ENCODE results near the gene PDE8A. TPM values are rescaled to one million over a fixed set of nuclear protein-coding genes. Genes with fewer than 3 reads are reported as not detected.

The PDE8A gene
- total and polyA plus RNA-seq, 10 of the 15 experiments (the other 5 are each of a cell fraction or from before 2014, with no cell fraction given) = 6.7 to 69.2 (median 27.2) TPM

DNA sequence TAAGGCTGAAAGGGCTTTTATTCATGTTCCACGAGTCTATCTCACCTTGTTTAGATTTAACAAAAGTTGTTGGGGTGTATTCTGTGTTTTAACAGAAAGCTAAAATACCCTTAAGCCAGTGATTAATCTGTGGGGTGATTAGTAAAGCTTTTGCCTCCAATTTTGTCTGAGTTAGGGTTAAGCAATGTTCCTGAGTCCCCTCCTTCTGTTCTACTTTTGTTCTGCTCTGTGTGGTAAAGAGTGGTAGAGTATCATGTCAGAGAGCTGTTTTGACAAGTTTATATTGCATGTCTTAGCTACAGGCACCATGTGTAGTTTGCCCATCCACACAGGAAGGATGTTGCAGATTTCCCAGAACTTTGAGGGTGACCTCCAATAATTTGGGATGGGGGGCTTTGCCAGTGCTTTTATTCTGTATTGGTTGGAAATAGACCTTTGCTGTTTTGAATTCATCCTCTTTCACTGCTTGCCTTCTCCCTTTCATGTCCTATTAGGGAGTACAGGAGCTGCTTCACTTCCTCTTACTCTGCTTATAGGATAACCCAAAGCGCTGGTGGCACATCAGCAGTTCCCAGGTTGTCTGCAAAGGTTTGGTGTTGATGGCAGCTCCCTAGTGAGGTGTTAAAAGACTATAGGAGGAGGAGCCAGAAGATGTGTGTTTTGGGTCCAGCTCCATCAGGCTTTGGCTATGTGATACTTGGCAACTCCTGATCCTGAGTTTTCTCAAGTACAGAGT is 7.4 kb downstream of the PDE8A start:
- Histone ChIP-seq H3K27me3 (replicated peaks in 1 of 2; ENCODE audit: control insufficient read depth in 2 of 2, insufficient read depth in 2 of 2, low read length in 1 of 2) (no peaks in the 10 kb centered on the region), H3K27ac (ENCODE audit: control insufficient read depth, insufficient read depth) (peak overlapping the region; percentile 71), H2AFZ (ENCODE audit: control insufficient read depth, low read depth, low read length) (no peak overlapping the region), H3K9me3 (replicated peaks; ENCODE audit: control insufficient read depth, insufficient read depth, low read length) (no peaks in the 10 kb centered on the region), H3K4me3 (no peak overlapping the region; the same call in 1 of the 2 replicates), H3K4me1 (ENCODE audit: control insufficient read depth, insufficient read depth, low read length) (peaks cover 48% of the 10 kb centered on the region), H3K79me2 (ENCODE audit: control insufficient read depth, insufficient read depth, low read length) (peaks cover 89% of the 10 kb centered on the region), H3K9ac (ENCODE audit: control insufficient read depth, insufficient read depth, low read length) (no peak overlapping the region), H4K20me1 (ENCODE audit: control insufficient read depth, insufficient read depth) (no peaks in the 10 kb centered on the region), H3K36me3 (ENCODE audit: control insufficient read depth in 2 of 2, insufficient read depth in 2 of 2, low read length in 1 of 2) (no peaks in the 10 kb centered on the region; a peak in 1 of 4 replicates), H3K4me2 (ENCODE audit: control insufficient read depth, insufficient read depth) (peak overlapping the region; percentile 88)
- ChIA-PET POLR2A (interaction anchor here (0.8 to 3.4 kb wide), 11 partner anchors 9 to 82 kb away, joined by 4 to 34 read pairs (median 8); no protein-coding TSS in a partner anchor), SMC1A (ENCODE audit: uncharacterized antibody, unreplicated experiment) (interaction anchor here (0.6 to 5.8 kb wide), 16 partner anchors 8 to 288 kb away, joined by 3 to 49 read pairs (median 13); no protein-coding TSS in a partner anchor), RAD21 (ENCODE audit: unreplicated experiment) (interaction anchor here (0.7 to 3.2 kb wide), 15 partner anchors 9 to 84 kb away, joined by 3 to 29 read pairs (median 6); no protein-coding TSS in a partner anchor), CTCF (interaction anchor here (1.0 to 3.8 kb wide), 10 partner anchors 11 to 58 kb away, joined by 3 to 23 read pairs (median 7); no protein-coding TSS in a partner anchor)
- 90% methylated on average over 2 of the region's 2 CpGs for WGBS (ENCODE audit: insufficient coverage, insufficient replicate concordance, low lambda C conversion rate, missing lambda C conversion rate)
- DNase-seq (ENCODE audit: low read depth, low spot score) = no peak
- no peak for FAIRE-seq
- intact Hi-C loops (cut with micrococcal nuclease; ENCODE audit: unreplicated experiment) (no loop called here), in situ Hi-C loops (cut with MboI) (no loop called here)
- peak; percentile 23 for ATAC-seq
- TF ChIP-seq NFYB (IDR thresholded peaks at IDR 0.05; ENCODE audit: insufficient read depth, low read depth, low read length) = no peak
- no peak for TF ChIP-seq GATAD2B (conservative IDR thresholded peaks at IDR 0.05; ENCODE audit: low read depth)
- no peak for TF ChIP-seq JUNB (IDR thresholded peaks at IDR 0.05)
- TF ChIP-seq, protein P1, sequence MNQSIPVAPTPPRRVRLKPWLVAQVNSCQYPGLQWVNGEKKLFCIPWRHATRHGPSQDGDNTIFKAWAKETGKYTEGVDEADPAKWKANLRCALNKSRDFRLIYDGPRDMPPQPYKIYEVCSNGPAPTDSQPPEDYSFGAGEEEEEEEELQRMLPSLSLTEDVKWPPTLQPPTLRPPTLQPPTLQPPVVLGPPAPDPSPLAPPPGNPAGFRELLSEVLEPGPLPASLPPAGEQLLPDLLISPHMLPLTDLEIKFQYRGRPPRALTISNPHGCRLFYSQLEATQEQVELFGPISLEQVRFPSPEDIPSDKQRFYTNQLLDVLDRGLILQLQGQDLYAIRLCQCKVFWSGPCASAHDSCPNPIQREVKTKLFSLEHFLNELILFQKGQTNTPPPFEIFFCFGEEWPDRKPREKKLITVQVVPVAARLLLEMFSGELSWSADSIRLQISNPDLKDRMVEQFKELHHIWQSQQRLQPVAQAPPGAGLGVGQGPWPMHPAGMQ (IDR thresholded peaks at IDR 0.05; ENCODE audit: borderline replicate concordance) = no peak
- TF ChIP-seq, protein P2, sequence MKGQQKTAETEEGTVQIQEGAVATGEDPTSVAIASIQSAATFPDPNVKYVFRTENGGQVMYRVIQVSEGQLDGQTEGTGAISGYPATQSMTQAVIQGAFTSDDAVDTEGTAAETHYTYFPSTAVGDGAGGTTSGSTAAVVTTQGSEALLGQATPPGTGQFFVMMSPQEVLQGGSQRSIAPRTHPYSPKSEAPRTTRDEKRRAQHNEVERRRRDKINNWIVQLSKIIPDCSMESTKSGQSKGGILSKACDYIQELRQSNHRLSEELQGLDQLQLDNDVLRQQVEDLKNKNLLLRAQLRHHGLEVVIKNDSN (IDR thresholded peaks at IDR 0.05; ENCODE audit: borderline replicate concordance, extremely low read length, insufficient read depth, low read depth, low read length) = no peak
- TF ChIP-seq BMI1 (IDR thresholded peaks at IDR 0.05; ENCODE audit: borderline replicate concordance) = no peak
- TF ChIP-seq SPI1 (IDR thresholded peaks at IDR 0.05; ENCODE audit: borderline replicate concordance, insufficient read depth, low read depth, low read length) = peak; percentile 51; the same call in 1 of the 2 replicates
- TF ChIP-seq HDAC2 (IDR thresholded peaks at IDR 0.05) = no peak
- BruUV-seq (replicated peaks) = no TSS peak
